ENCODE data around the gene RANBP17. TPM values are rescaled to one million over a fixed set of nuclear protein-coding genes. Genes with fewer than 3 reads are reported as not detected.
A peak's percentile ranks its signal among the peaks of the same experiment; 100 is the strongest.

Gene RANBP17
- polyA plus RNA-seq, 1 donor from 2014 or later: 25.5 TPM

- no peak overlapping the region for H2AFZ ChIP-seq (ENCODE audit: low read depth, low read length)
- TF ChIP-seq CTCF (IDR thresholded peaks at IDR 0.05; ENCODE audit: poor library complexity, severe bottlenecking): no peak
- no peak for TF ChIP-seq MXI1 (conservative IDR thresholded peaks at IDR 0.05; ENCODE audit: poor library complexity, severe bottlenecking)
- TF ChIP-seq REST (IDR thresholded peaks at IDR 0.05; ENCODE audit: borderline replicate concordance): no peak
- H3K9me3 ChIP-seq (ENCODE audit: low read length): peaks cover 8% of the 10 kb centered on the region
- H3K27me3 ChIP-seq (ENCODE audit: insufficient read depth, low read depth, low read length): no peaks in the 10 kb centered on the region
- no peak overlapping the region for H3K9ac ChIP-seq (ENCODE audit: low read length)
- no peak overlapping the region for H3K4me3 ChIP-seq (ENCODE audit: low read length)
- no peak overlapping the region for H3K27ac ChIP-seq (ENCODE audit: low read length)
- no peaks in the 10 kb centered on the region for H3F3A ChIP-seq (ENCODE audit: insufficient read depth, low read length, poor library complexity, severe bottlenecking)
- no peak overlapping the region for H3K4me2 ChIP-seq (ENCODE audit: low read length)
- H3K36me3 ChIP-seq (ENCODE audit: insufficient read depth, low read length): no peaks in the 10 kb centered on the region
- H3K79me2 ChIP-seq (replicated peaks; ENCODE audit: insufficient read depth, low read length): no peaks in the 10 kb centered on the region
- H4K20me1 ChIP-seq (ENCODE audit: insufficient read depth): no peaks in the 10 kb centered on the region
- H3K9me2 ChIP-seq (ENCODE audit: insufficient read depth, low read length): no peaks in the 10 kb centered on the region
Measured at GRCh38 chr5:171074747-171075146, 212.9 kb downstream of the RANBP17 start.

GRCh38 chr5:171080186-171080938 lies 218.5 kb downstream of the RANBP17 start:
- H3K9me2 ChIP-seq (ENCODE audit: insufficient read depth, low read length): no peaks in the 10 kb centered on the region
- no peaks in the 10 kb centered on the region for H3F3A ChIP-seq (ENCODE audit: insufficient read depth, low read length, poor library complexity, severe bottlenecking)
- no peak overlapping the region for H3K9ac ChIP-seq (ENCODE audit: low read length)
- TF ChIP-seq SMC3 (conservative IDR thresholded peaks at IDR 0.05; ENCODE audit: poor library complexity) (no peak), EP300 (conservative IDR thresholded peaks at IDR 0.05; ENCODE audit: poor library complexity, severe bottlenecking) (peak; percentile 64), RAD21 (conservative IDR thresholded peaks at IDR 0.05) (no peak), REST (IDR thresholded peaks at IDR 0.05; ENCODE audit: borderline replicate concordance) (peak; percentile 44), TAF1 (IDR thresholded peaks at IDR 0.05; ENCODE audit: low read depth) (no peak), EZH2 (IDR thresholded peaks at IDR 0.05; ENCODE audit: borderline replicate concordance, insufficient read depth, low read length, poor library complexity, severe bottlenecking) (no peak), POLR2AphosphoS5 (IDR thresholded peaks at IDR 0.05) (peak; percentile 67), MXI1 (conservative IDR thresholded peaks at IDR 0.05; ENCODE audit: poor library complexity, severe bottlenecking) (no peak), CTCF (IDR thresholded peaks at IDR 0.05; ENCODE audit: poor library complexity, severe bottlenecking) (no peak)
- no peak overlapping the region for H3K27ac ChIP-seq (ENCODE audit: low read length)
- H3K36me3 ChIP-seq (ENCODE audit: insufficient read depth, low read length): no peaks in the 10 kb centered on the region
- H2AFZ ChIP-seq (ENCODE audit: low read depth, low read length): no peak overlapping the region
- no peaks in the 10 kb centered on the region for H3K27me3 ChIP-seq (ENCODE audit: insufficient read depth, low read depth, low read length)
- H3K9me3 ChIP-seq (ENCODE audit: low read length): peaks cover 8% of the 10 kb centered on the region
- no peak overlapping the region for H3K4me3 ChIP-seq (ENCODE audit: low read length)
- H3K79me2 ChIP-seq (replicated peaks; ENCODE audit: insufficient read depth, low read length): no peaks in the 10 kb centered on the region
- H3K4me2 ChIP-seq (ENCODE audit: low read length): no peak overlapping the region
- no peaks in the 10 kb centered on the region for H4K20me1 ChIP-seq (ENCODE audit: insufficient read depth)
